HepG2 (cell line): ENCODE results near the gene ADCY1. TPM values are rescaled to one million over a fixed set of nuclear protein-coding genes. Genes with fewer than 3 reads are reported as not detected.

Experiments used
- ARNT2 ChIP-seq: sonication (generic); formaldehyde crosslinking; IDR thresholded peaks from 2 replicates; pipeline ENCODE4 v1.8.0; 2022; ENCODE audit warnings: mild to moderate bottlenecking, low read depth, missing genetic modification reagents, moderate library complexity
- EED ChIP-seq: sonication (generic); formaldehyde crosslinking; IDR thresholded peaks from 2 replicates; pipeline ENCODE4 v1.5.0; 2020; ENCODE audit warnings: mild to moderate bottlenecking, missing genetic modification reagents
- EZH2 ChIP-seq: conservative IDR thresholded peaks from 2 replicates; pipeline ENCODE4 v1.6.1; 2012; ENCODE audit warnings: mild to moderate bottlenecking, low read depth, low read length, moderate library complexity
- FLYWCH1 ChIP-seq: sonication (generic); formaldehyde crosslinking; IDR thresholded peaks from 2 replicates; pipeline ENCODE4 v1.8.1; 2023; ENCODE audit warnings: mild to moderate bottlenecking, missing genetic modification reagents
- FOXP1 ChIP-seq, 2 experiments: fragments of 450-650 bp in 1 of 2; IDR thresholded peaks; 2 replicates each; pipeline ENCODE4 v1.6.1; 2017 to 2018; ENCODE audit warnings: antibody characterized with exemption in 1 of 2
- HNRNPLL ChIP-seq: fragments of 200-400 bp; formaldehyde crosslinking; IDR thresholded peaks from 2 replicates; pipeline ENCODE4 v1.6.1; 2017; ENCODE audit warnings: mild to moderate bottlenecking, low read depth, low read length; ENCODE audit not compliant: poor library complexity, severe bottlenecking
- ISL2 ChIP-seq: sonication (generic); formaldehyde crosslinking; IDR thresholded peaks from 2 replicates; pipeline ENCODE4 v1.5.0; 2020; ENCODE audit warnings: missing genetic modification reagents
- KLF12 ChIP-seq: sonication (generic); formaldehyde crosslinking; IDR thresholded peaks from 2 replicates; pipeline ENCODE4 v1.4.0; 2020; ENCODE audit warnings: missing genetic modification reagents, borderline replicate concordance
- NFRKB ChIP-seq: fragments of 450-650 bp; IDR thresholded peaks from 2 replicates; pipeline ENCODE4 v1.6.1; 2017
- NFYB ChIP-seq: sonication (generic); formaldehyde crosslinking; IDR thresholded peaks from 2 replicates; pipeline ENCODE4 v1.4.0; 2020; ENCODE audit warnings: missing genetic modification reagents
- POLR2A ChIP-seq, 2 experiments: IDR thresholded peaks; 2 replicates each; pipeline ENCODE4 v1.6.1; 2011; ENCODE audit warnings: low read depth in 2 of 2, low read length in 2 of 2, mild to moderate bottlenecking in 1 of 2, moderate library complexity in 1 of 2; ENCODE audit not compliant: insufficient read depth in 1 of 2
- SOX6 ChIP-seq, 2 experiments: fragments of 450-650 bp in 1 of 2; sonication (generic) in 1 of 2; formaldehyde crosslinking in 1 of 2; IDR thresholded peaks; 2 replicates each; pipeline versions ENCODE4 v1.4.0 to v1.6.1; 2017 to 2020; ENCODE audit warnings: antibody characterized with exemption in 1 of 2, mild to moderate bottlenecking in 1 of 2, missing genetic modification reagents in 1 of 2
- SP4 ChIP-seq: sonication (generic); formaldehyde crosslinking; IDR thresholded peaks from 2 replicates; pipeline ENCODE4 v1.8.1; 2023; ENCODE audit warnings: mild to moderate bottlenecking, missing genetic modification reagents
- SPEN ChIP-seq: sonication (generic); formaldehyde crosslinking; IDR thresholded peaks from 2 replicates; pipeline ENCODE4 v1.5.1; 2020; ENCODE audit warnings: low read depth, mild to moderate bottlenecking, missing genetic modification reagents
- ZFY ChIP-seq: sonication (generic); formaldehyde crosslinking; IDR thresholded peaks from 2 replicates; pipeline ENCODE4 v1.4.0; 2020; ENCODE audit warnings: missing genetic modification reagents
- ZHX1 ChIP-seq: sonication (generic); formaldehyde crosslinking; IDR thresholded peaks from 2 replicates; pipeline ENCODE4 v1.8.1; 2022; ENCODE audit warnings: low read depth, mild to moderate bottlenecking, missing genetic modification reagents
- ZNF431 ChIP-seq: sonication (generic); formaldehyde crosslinking; IDR thresholded peaks from 2 replicates; pipeline ENCODE4 v1.9.0; 2022; ENCODE audit warnings: missing genetic modification reagents, low read depth, mild to moderate bottlenecking, borderline replicate concordance
- ZNF546 ChIP-seq: sonication (generic); formaldehyde crosslinking; conservative IDR thresholded peaks from 2 replicates; pipeline ENCODE4 v1.8.1; 2023; ENCODE audit warnings: mild to moderate bottlenecking, missing genetic modification reagents
- ZNF629 ChIP-seq: sonication (generic); formaldehyde crosslinking; conservative IDR thresholded peaks from 2 replicates; pipeline ENCODE4 v1.5.0; 2020; ENCODE audit warnings: missing genetic modification reagents
- ZNF720 ChIP-seq: sonication (generic); formaldehyde crosslinking; IDR thresholded peaks from 2 replicates; pipeline ENCODE4 v1.4.0; 2020; ENCODE audit warnings: missing genetic modification reagents
- ZNF761 ChIP-seq: sonication (generic); formaldehyde crosslinking; conservative IDR thresholded peaks from 2 replicates; pipeline ENCODE4 v1.4.0; 2020; ENCODE audit warnings: mild to moderate bottlenecking, missing genetic modification reagents
- ZNF772 ChIP-seq: sonication (generic); formaldehyde crosslinking; IDR thresholded peaks from 2 replicates; pipeline ENCODE4 v1.5.0; 2020; ENCODE audit warnings: mild to moderate bottlenecking, missing genetic modification reagents
- ZNF800 ChIP-seq: sonication (generic); formaldehyde crosslinking; IDR thresholded peaks from 2 replicates; pipeline ENCODE4 v1.4.0; 2020; ENCODE audit warnings: missing genetic modification reagents
- polyA plus RNA-seq, 8 experiments: library from polyadenylated mRNA; depleted of rRNA in 3 of 8; stranded (reverse) in 7 of 8; unstranded in 1 of 8; fragments of >200 nt; fragmentation: Illumina TruSeq in 4 of 8; extraction: Trizol in 4 of 8; gene quantifications; 2 replicates each; pipeline versions ENCODE4 v1.2.1 to v1.2.3, GENCODE V29; 2011 to 2016; ENCODE audit warnings: low read depth in 4 of 8, missing spikeins in 1 of 8, mixed read lengths in 1 of 8; ENCODE audit not compliant: insufficient read depth in 1 of 8
- total RNA-seq, 5 experiments: library from RNA; depleted of rRNA; stranded (reverse); fragments of >200 nt; fragmentation: Illumina TruSeq; extraction: Trizol; gene quantifications; 2 replicates each; pipeline ENCODE4 v1.2.3, GENCODE V29; 2016; ENCODE audit warnings: low read depth in 1 of 5

Gene ADCY1
- total and polyA plus RNA-seq, 2 of the 13 experiments (the other 11 are each of a cell fraction or from before 2014, with no cell fraction given), result 0.80 to 1.2 TPM

DNA sequence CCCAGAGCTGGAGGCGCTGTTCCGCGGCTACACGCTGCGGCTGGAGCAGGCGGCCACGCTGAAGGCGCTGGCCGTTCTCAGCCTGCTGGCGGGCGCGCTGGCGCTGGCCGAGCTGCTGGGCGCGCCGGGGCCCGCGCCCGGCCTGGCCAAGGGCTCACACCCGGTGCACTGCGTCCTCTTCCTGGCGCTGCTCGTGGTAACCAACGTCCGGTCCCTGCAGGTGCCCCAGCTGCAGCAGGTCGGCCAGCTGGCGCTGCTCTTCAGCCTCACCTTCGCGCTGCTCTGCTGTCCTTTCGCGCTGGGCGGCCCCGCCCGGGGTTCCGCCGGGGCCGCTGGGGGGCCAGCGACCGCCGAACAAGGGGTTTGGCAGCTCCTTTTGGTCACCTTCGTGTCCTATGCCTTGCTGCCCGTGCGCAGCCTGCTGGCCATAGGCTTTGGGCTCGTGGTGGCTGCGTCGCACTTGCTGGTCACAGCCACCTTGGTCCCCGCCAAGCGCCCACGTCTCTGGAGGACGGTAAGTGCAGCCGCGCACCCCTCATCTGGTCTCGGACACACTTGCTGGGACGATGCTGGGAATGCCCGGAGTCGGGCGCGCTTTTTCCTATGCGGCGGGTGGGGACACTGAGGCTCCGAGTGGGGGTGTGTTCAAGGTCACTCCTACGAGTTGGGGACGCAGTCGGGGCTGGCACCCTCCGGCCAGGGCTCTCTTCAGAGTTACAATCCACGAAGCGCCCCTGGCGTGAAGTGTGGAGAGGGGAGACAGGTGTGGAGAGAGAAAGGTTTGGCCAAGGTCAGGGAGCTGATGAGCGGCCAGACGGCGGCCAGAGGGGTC is 717 bp downstream of the ADCY1 start (continued):
- TF ChIP-seq ZNF800 (CRISPR knock-in tag), result peak; percentile 92; the same call in 1 of the 2 replicates
- TF ChIP-seq ISL2 (CRISPR knock-in tag), result no peak
- TF ChIP-seq HNRNPLL, result peak; percentile 83
- TF ChIP-seq ZNF772, result no peak
- TF ChIP-seq EZH2, result 0 out of 2 replicates have a peak, but pooled peaks have one; percentile 91
- no peak for TF ChIP-seq SOX6 (IDR thresholded peaks at IDR 0.05)
- TF ChIP-seq SOX6 (CRISPR knock-in tag; IDR thresholded peaks at IDR 0.05), result no peak
- TF ChIP-seq NFYB (CRISPR knock-in tag), result no peak
- no peak for TF ChIP-seq ZNF431
- TF ChIP-seq ZNF546 (CRISPR knock-in tag), result no peak
- TF ChIP-seq ZHX1 (CRISPR knock-in tag), result 0 out of 2 replicates have a peak, but pooled peaks have one; percentile 26
- TF ChIP-seq SP4 (CRISPR knock-in tag), result peak; percentile 29; the same call in 1 of the 2 replicates
- TF ChIP-seq KLF12 (CRISPR knock-in tag), result 0 out of 2 replicates have a peak, but pooled peaks have one; percentile 29
- TF ChIP-seq SPEN, result 0 out of 2 replicates have a peak, but pooled peaks have one; percentile 21
- 0 out of 2 replicates have a peak, but pooled peaks have one; percentile 54 for TF ChIP-seq ARNT2 (CRISPR knock-in tag)
- no peak for TF ChIP-seq POLR2A (IDR thresholded peaks at IDR 0.05; ENCODE audit: insufficient read depth in 1 of 2, low read depth in 2 of 2, low read length in 2 of 2)
- TF ChIP-seq ZNF629 (CRISPR knock-in tag), result no peak
- no peak for TF ChIP-seq NFRKB
- TF ChIP-seq ZFY (CRISPR knock-in tag), result peak; percentile 35; the same call in 1 of the 2 replicates
- no peak for TF ChIP-seq EED (CRISPR knock-in tag)
- no peak for TF ChIP-seq FOXP1 (IDR thresholded peaks at IDR 0.05)
- no peak for TF ChIP-seq FOXP1 (CRISPR knock-in tag; IDR thresholded peaks at IDR 0.05)
- TF ChIP-seq ZNF761 (CRISPR knock-in tag), result peak; percentile 52; the same call in 1 of the 2 replicates
- TF ChIP-seq ZNF720, result no peak
- no peak for TF ChIP-seq FLYWCH1 (CRISPR knock-in tag)
